Measurements from ENCODE around the gene CWC22.

GRCh38 chr2:179946810-179947615 is 60.1 kb downstream of the CWC22 start:
- no peak for TF ChIP-seq GABPA (IDR thresholded peaks at IDR 0.05; ENCODE audit: low read depth)
- TF ChIP-seq, protein P1, sequence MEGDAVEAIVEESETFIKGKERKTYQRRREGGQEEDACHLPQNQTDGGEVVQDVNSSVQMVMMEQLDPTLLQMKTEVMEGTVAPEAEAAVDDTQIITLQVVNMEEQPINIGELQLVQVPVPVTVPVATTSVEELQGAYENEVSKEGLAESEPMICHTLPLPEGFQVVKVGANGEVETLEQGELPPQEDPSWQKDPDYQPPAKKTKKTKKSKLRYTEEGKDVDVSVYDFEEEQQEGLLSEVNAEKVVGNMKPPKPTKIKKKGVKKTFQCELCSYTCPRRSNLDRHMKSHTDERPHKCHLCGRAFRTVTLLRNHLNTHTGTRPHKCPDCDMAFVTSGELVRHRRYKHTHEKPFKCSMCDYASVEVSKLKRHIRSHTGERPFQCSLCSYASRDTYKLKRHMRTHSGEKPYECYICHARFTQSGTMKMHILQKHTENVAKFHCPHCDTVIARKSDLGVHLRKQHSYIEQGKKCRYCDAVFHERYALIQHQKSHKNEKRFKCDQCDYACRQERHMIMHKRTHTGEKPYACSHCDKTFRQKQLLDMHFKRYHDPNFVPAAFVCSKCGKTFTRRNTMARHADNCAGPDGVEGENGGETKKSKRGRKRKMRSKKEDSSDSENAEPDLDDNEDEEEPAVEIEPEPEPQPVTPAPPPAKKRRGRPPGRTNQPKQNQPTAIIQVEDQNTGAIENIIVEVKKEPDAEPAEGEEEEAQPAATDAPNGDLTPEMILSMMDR (IDR thresholded peaks at IDR 0.05; ENCODE audit: insufficient read depth, low read length), result no peak
- TF ChIP-seq POLR2AphosphoS5 (IDR thresholded peaks at IDR 0.05; ENCODE audit: low read depth), result no peak
- TF ChIP-seq REST (IDR thresholded peaks at IDR 0.05; ENCODE audit: insufficient replicate concordance, low read depth), result no peak
- TF ChIP-seq SPI1 (IDR thresholded peaks at IDR 0.05; ENCODE audit: borderline replicate concordance, low read depth), result no peak
